ENCODE data around the gene MAIP1.

Gene MAIP1

GRCh38 chr2:199950396-199950795 lies 5.0 kb upstream of the MAIP1 start:
- no peak for DNase-seq (ENCODE audit: low read depth)

- no peak for DNase-seq (ENCODE audit: low read depth)
Observed at GRCh38 chr2:199951023-199951422, 4.4 kb upstream of the MAIP1 start.

GRCh38 chr2:199955007-199955338 lies 409 bp upstream of the MAIP1 start:
- no peak for DNase-seq (ENCODE audit: low read depth)

- no peak for DNase-seq (ENCODE audit: low read depth)
Observed at GRCh38 chr2:199956062-199956380, 639 bp downstream of the MAIP1 start.

- no peak for DNase-seq (ENCODE audit: low read depth)
Observed at GRCh38 chr2:199958014-199958413, 2.6 kb downstream of the MAIP1 start.

- no peak for DNase-seq (ENCODE audit: low read depth)
Observed at GRCh38 chr2:199962203-199962602, 6.8 kb downstream of the MAIP1 start.

GRCh38 chr2:199966405-199966804 lies 11.0 kb downstream of the MAIP1 start:
- DNase-seq (ENCODE audit: low read depth): no peak

- no peak for DNase-seq (ENCODE audit: low read depth)
Observed at GRCh38 chr2:199966976-199967375, 11.6 kb downstream of the MAIP1 start.

- DNase-seq (ENCODE audit: low read depth): no peak
Observed at GRCh38 chr2:199968126-199968525, 12.7 kb downstream of the MAIP1 start.

- no peak for DNase-seq (ENCODE audit: low read depth)
Observed at GRCh38 chr2:199972088-199972626, 16.8 kb downstream of the MAIP1 start.

GRCh38 chr2:199973703-199974102 lies 18.3 kb downstream of the MAIP1 start:
- DNase-seq (ENCODE audit: low read depth): no peak

- DNase-seq (ENCODE audit: low read depth): no peak
Observed at GRCh38 chr2:199975273-199975895, 20.0 kb downstream of the MAIP1 start.

GRCh38 chr2:199977984-199978415 lies 22.6 kb downstream of the MAIP1 start:
- DNase-seq (ENCODE audit: low read depth): peak; percentile 20

- DNase-seq (ENCODE audit: low read depth): no peak
Observed at GRCh38 chr2:199979398-199979797, 24.0 kb downstream of the MAIP1 start.

GRCh38 chr2:199979832-199980628 lies 24.6 kb downstream of the MAIP1 start:
- DNase-seq (ENCODE audit: low read depth): peak; percentile 67

GRCh38 chr2:199982126-199982843 lies 26.9 kb downstream of the MAIP1 start:
- DNase-seq (ENCODE audit: low read depth): no peak

- no peak for DNase-seq (ENCODE audit: low read depth)
Observed at GRCh38 chr2:199983534-199983933, 28.2 kb downstream of the MAIP1 start.

- no peak for DNase-seq (ENCODE audit: low read depth)
Observed at GRCh38 chr2:199984159-199984558, 28.8 kb downstream of the MAIP1 start.

- no peak for DNase-seq (ENCODE audit: low read depth)
Observed at GRCh38 chr2:199984755-199985154, 29.4 kb downstream of the MAIP1 start.

GRCh38 chr2:199985625-199986207 lies 30.3 kb downstream of the MAIP1 start:
- DNase-seq (ENCODE audit: low read depth): peak; percentile 43

- DNase-seq (ENCODE audit: low read depth): no peak
Observed at GRCh38 chr2:199987586-199987985, 32.2 kb downstream of the MAIP1 start.

- no peak for DNase-seq (ENCODE audit: low read depth)
Observed at GRCh38 chr2:199988151-199988550, 32.8 kb downstream of the MAIP1 start.

- no peak for DNase-seq (ENCODE audit: low read depth)
Observed at GRCh38 chr2:199989822-199990221, 34.4 kb downstream of the MAIP1 start.
